ENCODE measurements around the gene CCDC30.

- TF ChIP-seq CTCF (IDR thresholded peaks at IDR 0.05) (no peak), REST (IDR thresholded peaks at IDR 0.05; ENCODE audit: insufficient read depth in 1 of 2, low read depth in 2 of 2, low read length in 1 of 2) (no peak)
These were observed 219.8 kb downstream of the CCDC30 start for GRCh38 chr1:42682739-42683531.

Data from Panc1 (cell line).